GM18499 (cell line): ENCODE data around the gene CEP63.
"Not testable (repeated sequence)": the region's sequence is repeated elsewhere in the genome, so short reads cannot be mapped to it uniquely, and the experiment has no call there.

ENCODE experiments used
- ATAC-seq: cut with Tn5 transposase; IDR thresholded peaks from one replicate; pipeline ENCODE4 v1.9.1; 2021; ENCODE audit warnings: moderate number of reproducible peaks; ENCODE audit not compliant: insufficient read depth, unreplicated experiment

Gene CEP63

GRCh38 chr3:134562055-134562454 lies 76.2 kb downstream of the CEP63 start:
- no peak for ATAC-seq

GRCh38 chr3:134563601-134564000 lies 77.7 kb downstream of the CEP63 start:
- ATAC-seq, result no peak

- no peak for ATAC-seq
Observed at GRCh38 chr3:134564991-134565390, 79.1 kb downstream of the CEP63 start.

DNA sequence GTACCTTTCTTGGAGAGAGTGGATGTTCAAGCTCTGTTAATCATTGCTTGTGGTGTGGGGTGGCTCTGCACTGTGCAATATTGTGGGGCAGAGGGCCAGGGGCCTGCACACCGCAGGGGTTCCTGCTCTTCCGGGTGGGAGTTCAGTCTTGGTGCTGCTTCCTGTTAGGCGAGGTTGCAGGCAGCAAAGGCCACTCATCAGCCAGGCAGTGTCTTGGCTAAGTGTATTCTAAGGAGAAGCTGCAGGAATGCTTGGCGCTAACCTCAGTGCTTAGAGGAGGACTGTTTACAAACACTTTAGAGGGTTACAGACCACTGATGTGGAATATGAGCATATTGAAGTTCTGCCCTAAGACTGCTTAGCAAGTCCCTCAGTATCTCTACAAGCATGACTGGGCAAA lies 81.7 kb downstream of the CEP63 start:
- no peak for ATAC-seq

- ATAC-seq, result no peak
Observed at GRCh38 chr3:134568790-134569189, 82.9 kb downstream of the CEP63 start.

- not testable (repeated sequence) for ATAC-seq
Observed at GRCh38 chr3:134569899-134570298, 84.0 kb downstream of the CEP63 start.

GRCh38 chr3:134576426-134576825 lies 90.6 kb downstream of the CEP63 start:
- no peak for ATAC-seq

- ATAC-seq, result no peak
Observed at GRCh38 chr3:134576831-134577230, 91.0 kb downstream of the CEP63 start.

- ATAC-seq, result no peak
Observed at GRCh38 chr3:134579141-134579665, 93.3 kb downstream of the CEP63 start.

GRCh38 chr3:134590766-134591165 lies 104.9 kb downstream of the CEP63 start:
- ATAC-seq, result no peak

DNA sequence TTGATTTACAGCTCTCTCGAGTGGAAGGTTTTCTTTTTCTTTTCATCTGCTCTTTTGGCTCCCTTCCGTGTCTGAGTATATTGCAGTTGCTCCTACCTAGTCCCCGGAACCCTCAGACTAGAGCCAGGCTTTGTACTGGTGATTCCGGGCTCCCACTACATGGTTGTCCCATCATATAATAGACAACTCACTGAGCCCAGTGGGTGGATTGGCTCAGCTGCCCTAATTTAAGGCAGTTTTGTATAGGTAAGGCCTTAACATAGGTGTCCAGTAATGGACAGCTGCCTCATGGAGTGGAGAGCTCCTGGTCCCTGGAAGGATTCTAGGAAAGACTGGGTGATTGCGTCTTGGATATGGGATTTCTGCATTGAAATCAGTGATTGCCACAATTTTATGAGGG lies 106.9 kb downstream of the CEP63 start:
- ATAC-seq, result no peak

DNA sequence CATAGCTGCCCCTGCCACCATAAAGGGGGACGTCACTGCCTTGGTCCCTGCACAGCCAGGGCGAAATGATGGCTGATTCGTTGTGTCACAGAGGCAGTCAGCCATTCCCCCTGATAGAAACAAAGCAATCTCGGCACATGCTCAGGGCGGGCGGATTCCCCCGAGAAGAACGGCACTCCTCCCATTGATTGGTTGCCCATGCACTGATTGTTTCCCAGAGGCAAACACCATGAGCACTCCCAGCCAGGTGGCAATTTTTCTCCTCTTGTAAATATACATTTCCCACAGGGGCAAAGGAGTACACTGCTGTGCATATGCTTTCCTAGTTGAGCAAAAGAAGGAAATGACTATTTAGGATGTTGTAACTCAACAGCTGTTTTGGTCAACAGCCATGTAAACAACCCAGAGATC lies 108.5 kb downstream of the CEP63 start:
- ATAC-seq, result no peak

- ATAC-seq, result not testable (repeated sequence)
Observed at GRCh38 chr3:134594986-134595385, 109.1 kb downstream of the CEP63 start.

GRCh38 chr3:134597390-134597970 lies 111.6 kb downstream of the CEP63 start:
- ATAC-seq, result no peak

DNA sequence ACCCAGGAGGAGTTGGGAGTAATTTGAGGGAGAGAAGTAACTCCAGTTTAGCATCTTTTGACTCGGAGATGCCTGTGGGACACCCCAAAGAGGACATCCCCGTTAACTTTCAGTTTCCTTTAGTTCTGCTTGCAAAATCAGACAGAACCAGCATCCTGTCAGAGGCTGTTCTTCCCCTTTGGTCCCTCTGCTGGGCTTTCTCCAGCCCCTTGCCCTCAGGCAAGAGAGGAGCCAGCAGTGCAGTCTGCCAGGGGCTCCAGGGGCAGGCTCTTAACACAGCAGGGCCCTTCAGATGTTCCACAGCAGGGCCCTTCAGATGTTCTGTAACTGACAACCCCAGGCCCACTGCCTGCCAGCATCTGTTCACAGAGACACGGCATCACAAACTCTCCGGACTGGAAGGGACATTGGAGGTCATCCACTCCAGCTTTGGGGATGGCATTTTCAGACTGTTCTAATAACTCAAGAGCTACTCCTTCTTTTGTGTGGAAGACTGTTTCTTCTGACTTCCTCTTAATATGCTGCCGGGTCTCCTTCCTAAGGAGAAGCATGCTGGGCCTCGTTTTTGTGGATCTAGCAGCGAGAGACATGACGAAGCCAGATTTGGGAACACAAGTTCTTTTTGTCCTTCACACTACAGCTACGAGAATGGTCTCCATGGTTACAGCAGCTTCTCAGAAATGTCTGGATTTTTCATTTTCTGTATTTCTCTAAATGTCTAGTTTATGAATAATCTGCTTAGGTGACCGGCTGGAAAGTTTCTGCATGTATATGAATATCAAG lies 113.1 kb downstream of the CEP63 start:
- ATAC-seq, result no peak

GRCh38 chr3:134600206-134600605 lies 114.3 kb downstream of the CEP63 start:
- no peak for ATAC-seq

DNA sequence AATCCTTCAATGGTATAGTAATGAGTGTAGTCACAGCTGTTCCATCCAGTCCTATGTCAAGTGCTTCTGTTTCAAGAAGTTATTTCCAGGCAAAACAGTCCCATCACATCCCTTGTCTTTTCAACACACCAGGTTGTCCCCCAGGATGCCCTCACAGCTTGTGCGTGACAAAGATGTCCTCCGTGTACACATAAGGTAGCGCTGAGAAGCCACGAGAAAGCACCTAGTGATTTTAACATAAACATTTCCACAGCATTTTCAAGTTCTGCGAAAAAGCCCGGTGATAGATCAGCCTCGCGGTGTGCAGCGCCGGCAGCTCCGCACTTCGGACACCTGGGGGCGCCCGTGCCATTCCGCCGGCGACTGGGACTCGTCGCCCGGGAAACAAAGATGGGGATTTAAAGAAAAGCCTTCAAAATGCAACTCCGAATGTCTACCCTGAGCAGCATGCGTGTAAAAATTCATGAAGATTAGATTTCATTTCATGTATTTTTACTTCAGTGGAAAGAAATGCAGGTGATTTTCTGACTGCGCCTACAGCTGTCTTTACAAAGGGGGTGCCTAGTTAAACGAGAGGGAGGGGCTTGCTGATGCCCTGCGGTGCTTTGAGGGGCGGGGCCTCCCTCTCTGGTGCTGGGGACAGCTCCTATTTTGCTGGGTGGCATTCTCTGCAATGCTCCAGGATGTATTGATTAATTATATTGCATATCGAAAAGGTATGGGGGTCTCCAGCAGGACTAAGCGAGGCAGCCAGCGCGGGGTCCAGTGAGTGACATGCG lies 115.0 kb downstream of the CEP63 start:
- ATAC-seq, result no peak

GRCh38 chr3:134601539-134602439 lies 115.9 kb downstream of the CEP63 start:
- no peak for ATAC-seq

GRCh38 chr3:134602440-134602814 lies 116.6 kb downstream of the CEP63 start:
- no peak for ATAC-seq

- no peak for ATAC-seq
Observed at GRCh38 chr3:134603480-134603879, 117.6 kb downstream of the CEP63 start.
